KMS-11 (cell line): ENCODE data around the gene C14orf180.

Experiments used
- H2AFZ ChIP-seq: fragments of 200-600 bp; sonication (generic); 2 replicates; pipeline ENCODE4 v1.6.1; 2016; ENCODE audit warnings: antibody characterized with exemption, mixed run types, low read depth
- H3K27ac ChIP-seq: fragments of 200-600 bp; sonication (generic); 2 replicates; pipeline ENCODE4 v1.6.1; 2016; ENCODE audit warnings: mild to moderate bottlenecking, mixed run types
- H3K27me3 ChIP-seq: fragments of 200-600 bp; sonication (generic); 2 replicates; pipeline ENCODE4 v1.6.1; 2017; ENCODE audit warnings: mild to moderate bottlenecking, low read depth, mixed run types, moderate library complexity; ENCODE audit not compliant: insufficient read depth
- H3K36me3 ChIP-seq: fragments of 200-600 bp; sonication (generic); 2 replicates; pipeline ENCODE4 v1.6.1; 2017; ENCODE audit warnings: mild to moderate bottlenecking, mixed run types; ENCODE audit not compliant: insufficient read depth
- H3K4me1 ChIP-seq: fragments of 200-600 bp; sonication (generic); 2 replicates; pipeline ENCODE4 v1.6.1; 2016; ENCODE audit warnings: mild to moderate bottlenecking, low read depth, mixed run types; ENCODE audit not compliant: poor library complexity, severe bottlenecking
- H3K4me2 ChIP-seq: fragments of 200-600 bp; sonication (generic); 2 replicates; pipeline ENCODE4 v1.7.0; 2016; ENCODE audit warnings: mild to moderate bottlenecking, mixed run types
- H3K4me3 ChIP-seq: fragments of 200-600 bp; sonication (generic); IDR thresholded peaks from 2 replicates; pipeline ENCODE4 v1.6.1; 2017; ENCODE audit warnings: low read depth, low read length, mixed read lengths; ENCODE audit not compliant: insufficient read depth
- H3K79me2 ChIP-seq: fragments of 200-600 bp; sonication (generic); 2 replicates; pipeline ENCODE4 v1.6.1; 2016; ENCODE audit warnings: low read depth, mixed run types; ENCODE audit not compliant: insufficient read depth
- H3K9ac ChIP-seq: fragments of 200-600 bp; sonication (generic); 2 replicates; pipeline ENCODE4 v1.6.1; 2016; ENCODE audit warnings: mild to moderate bottlenecking, mixed run types
- H4K20me1 ChIP-seq: fragments of 200-600 bp; sonication (generic); 2 replicates; pipeline ENCODE4 v1.6.1; 2016; ENCODE audit warnings: mild to moderate bottlenecking, mixed run types; ENCODE audit not compliant: insufficient read depth
- CTCF ChIP-seq: fragments of 200-600 bp; sonication (generic); conservative IDR thresholded peaks from 2 replicates; pipeline ENCODE4 v1.6.1; 2017; ENCODE audit warnings: low read depth, mild to moderate bottlenecking, antibody characterized with exemption, low read length, moderate library complexity, mixed read lengths

Gene C14orf180

GRCh38 chr14:104549536-104550339 is 29.8 kb upstream of the C14orf180 start:
- peaks cover 40% of the 10 kb centered on the region for H3K27me3 ChIP-seq
- no peak for TF ChIP-seq CTCF
- H3K9ac ChIP-seq, result no peak overlapping the region
- H3K36me3 ChIP-seq, result no peaks in the 10 kb centered on the region
- H2AFZ ChIP-seq, result no peak overlapping the region
- H3K79me2 ChIP-seq, result no peaks in the 10 kb centered on the region
- H3K4me2 ChIP-seq, result no peak overlapping the region
- H3K4me3 ChIP-seq, result no peak overlapping the region
- no peaks in the 10 kb centered on the region for H3K4me1 ChIP-seq
- H3K27ac ChIP-seq, result no peak overlapping the region
- H4K20me1 ChIP-seq, result no peaks in the 10 kb centered on the region

GRCh38 chr14:104550340-104550860 is 29.2 kb upstream of the C14orf180 start:
- H3K4me1 ChIP-seq, result no peaks in the 10 kb centered on the region
- no peak overlapping the region for H3K27ac ChIP-seq

GRCh38 chr14:104550861-104551728 is 28.5 kb upstream of the C14orf180 start:
- H3K27ac ChIP-seq, result no peak overlapping the region
- H3K4me3 ChIP-seq, result no peak overlapping the region
- H3K79me2 ChIP-seq, result no peaks in the 10 kb centered on the region
- H3K4me2 ChIP-seq, result no peak overlapping the region
- peaks cover 46% of the 10 kb centered on the region for H3K27me3 ChIP-seq
- no peak for TF ChIP-seq CTCF
- no peak overlapping the region for H2AFZ ChIP-seq
- no peaks in the 10 kb centered on the region for H4K20me1 ChIP-seq
- H3K36me3 ChIP-seq, result no peaks in the 10 kb centered on the region
- no peaks in the 10 kb centered on the region for H3K4me1 ChIP-seq
- H3K9ac ChIP-seq, result no peak overlapping the region

More at GRCh38 chr14:104550340-104550860, 29.2 kb upstream of the C14orf180 start:
- Histone ChIP-seq H4K20me1 (no peaks in the 10 kb centered on the region), H2AFZ (no peak overlapping the region), H3K4me2 (no peak overlapping the region), H3K36me3 (no peaks in the 10 kb centered on the region), H3K79me2 (no peaks in the 10 kb centered on the region), H3K9ac (no peak overlapping the region), H3K4me3 (no peak overlapping the region), H3K27me3 (peaks cover 44% of the 10 kb centered on the region)
- no peak for TF ChIP-seq CTCF

- H3K9ac ChIP-seq, result no peak overlapping the region
- TF ChIP-seq CTCF, result no peak
- H3K27me3 ChIP-seq, result peaks cover 46% of the 10 kb centered on the region
- no peaks in the 10 kb centered on the region for H3K36me3 ChIP-seq
- H3K27ac ChIP-seq, result no peak overlapping the region
- H3K4me3 ChIP-seq, result no peak overlapping the region
- H2AFZ ChIP-seq, result no peak overlapping the region
- H3K4me2 ChIP-seq, result no peak overlapping the region
- H3K4me1 ChIP-seq, result no peaks in the 10 kb centered on the region
- no peaks in the 10 kb centered on the region for H3K79me2 ChIP-seq
- no peaks in the 10 kb centered on the region for H4K20me1 ChIP-seq
Measured at GRCh38 chr14:104551851-104552737, 27.5 kb upstream of the C14orf180 start.
